ENCODE measurements around the gene MOSPD2.

Gene MOSPD2

GRCh38 chrX:14843666-14844065 lies 29.6 kb upstream of the MOSPD2 start:
- TF ChIP-seq CTCF (IDR thresholded peaks at IDR 0.05), result no peak

GRCh38 chrX:14851526-14851925 lies 21.7 kb upstream of the MOSPD2 start:
- TF ChIP-seq CTCF (IDR thresholded peaks at IDR 0.05), result no peak

- no peak for TF ChIP-seq CTCF (IDR thresholded peaks at IDR 0.05)
Measured at GRCh38 chrX:14864631-14865030, 8.6 kb upstream of the MOSPD2 start.

GRCh38 chrX:14865201-14865600 lies 8.0 kb upstream of the MOSPD2 start:
- no peak for TF ChIP-seq CTCF (IDR thresholded peaks at IDR 0.05)

GRCh38 chrX:14871767-14872166 lies 1.5 kb upstream of the MOSPD2 start:
- no peak for TF ChIP-seq CTCF (IDR thresholded peaks at IDR 0.05)

GRCh38 chrX:14872355-14872754 lies 866 bp upstream of the MOSPD2 start:
- no peak for TF ChIP-seq CTCF (IDR thresholded peaks at IDR 0.05)

GRCh38 chrX:14873676-14874049 lies 442 bp downstream of the MOSPD2 start:
- no peak for TF ChIP-seq CTCF (IDR thresholded peaks at IDR 0.05)

GRCh38 chrX:14875624-14876023 lies 2.4 kb downstream of the MOSPD2 start:
- TF ChIP-seq CTCF (IDR thresholded peaks at IDR 0.05), result no peak

All from LNCAP (cell line).